MCF 10A (cell line): Measurements from ENCODE around the gene SPINK6. TPM values are rescaled to one million over a fixed set of nuclear protein-coding genes. Genes with fewer than 3 reads are reported as not detected.

ENCODE experiments used
- BruUV-seq: library from RNA; stranded (reverse); fragments of 400-500 nt; replicated peaks from 2 replicates; lab custom pipeline; 2021; lab: Mats Ljungman, UMichigan
- CTCF ChIA-PET: fragments of 300-600 bp; sonication (Branson Sonifier 250); formaldehyde crosslinking; extraction: SDS; loops from one replicate; lab custom pipeline; 2021; ENCODE audit warnings: antibody characterized with exemption, inconsistent platforms; lab: Yijun Ruan, JAX
- POLR2A ChIA-PET: fragments of 300-600, 350-650 bp; sonication (Branson Sonifier 250); formaldehyde crosslinking; extraction: SDS; loops from one replicate; lab custom pipeline; 2020; ENCODE audit warnings: antibody characterized with exemption, inconsistent platforms; lab: Yijun Ruan, JAX
- DNase-seq: peaks from one replicate; pipeline ENCODE4 v3.0.0-alpha.2; 2018; ENCODE audit not compliant: unreplicated experiment
- H3K27ac Mint-ChIP-seq: one replicate; pipeline ENCODE4 v1.8.0; 2022; ENCODE audit warnings: mild to moderate bottlenecking, low read depth, mixed read lengths; ENCODE audit not compliant: unreplicated experiment
- H3K27me3 Mint-ChIP-seq: one replicate; pipeline ENCODE4 v1.8.0; 2022; ENCODE audit warnings: mixed read lengths; ENCODE audit not compliant: insufficient read depth, unreplicated experiment
- H3K36me3 Mint-ChIP-seq: one replicate; pipeline ENCODE4 v1.8.0; 2022; ENCODE audit warnings: mild to moderate bottlenecking, moderate library complexity, mixed read lengths; ENCODE audit not compliant: insufficient read depth, unreplicated experiment
- H3K4me1 Mint-ChIP-seq: one replicate; pipeline ENCODE4 v1.8.0; 2022; ENCODE audit warnings: mixed read lengths; ENCODE audit not compliant: insufficient read depth, unreplicated experiment
- H3K4me3 Mint-ChIP-seq: one replicate; pipeline ENCODE4 v1.8.0; 2022; ENCODE audit warnings: mild to moderate bottlenecking, moderate library complexity, mixed read lengths; ENCODE audit not compliant: unreplicated experiment
- H3K9me3 Mint-ChIP-seq: one replicate; pipeline ENCODE4 v1.8.0; 2022; ENCODE audit warnings: mixed read lengths; ENCODE audit not compliant: unreplicated experiment
- intact Hi-C: fragments of 100-400 bp; cut with micrococcal nuclease; formaldehyde crosslinking; loops from 2 replicates; pipeline ENCODE4 v1.14.1; 2022
- total RNA-seq: library from RNA; stranded (reverse); gene quantifications from 2 replicates; pipeline ENCODE4 v1.2.3, GENCODE V29; 2022
- TF ChIP-seq, protein P1 (sequence below): fragments of 200-600 bp; IDR thresholded peaks from one replicate; pipeline ENCODE4 v1.8.0; 2022; ENCODE audit warnings: antibody characterized with exemption, mild to moderate bottlenecking; ENCODE audit not compliant: unreplicated experiment

SPINK6 gene
- total RNA-seq, 1 experiment from 2014 or later: 1.9 TPM

DNA sequence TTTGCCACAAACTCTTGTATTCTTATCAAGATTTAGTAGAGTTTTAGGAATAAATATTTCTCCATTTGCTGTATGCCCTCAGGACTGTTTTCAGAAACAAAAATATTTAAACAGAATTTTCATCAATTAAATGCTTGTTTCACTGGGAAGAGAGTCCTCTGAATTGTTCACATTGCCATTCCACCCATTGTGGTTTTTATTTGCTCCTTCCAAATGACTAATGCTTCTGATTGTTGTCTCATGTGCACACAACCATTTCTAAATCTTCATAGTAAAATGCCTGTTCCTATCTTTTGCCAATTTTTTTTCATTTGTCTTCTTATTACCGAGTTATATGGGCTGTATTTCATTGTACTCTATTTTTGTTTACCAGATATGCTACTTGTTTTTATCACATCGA lies 46.1 kb downstream of the SPINK6 start:
- ChIA-PET POLR2A (no interaction called here), CTCF (interaction anchor here (1.2 kb wide), 1 partner anchor 126 kb away, joined by 6 read pairs; no protein-coding TSS in a partner anchor)
- Mint-ChIP-seq H3K4me1 (peaks cover 11% of the 10 kb centered on the region), H3K4me3 (no peak overlapping the region), H3K9me3 (no peaks in the 10 kb centered on the region), H3K36me3 (peaks cover 5% of the 10 kb centered on the region), H3K27ac (no peak overlapping the region), H3K27me3 (no peaks in the 10 kb centered on the region)
- no TSS peak for BruUV-seq
- TF ChIP-seq, protein P1, sequence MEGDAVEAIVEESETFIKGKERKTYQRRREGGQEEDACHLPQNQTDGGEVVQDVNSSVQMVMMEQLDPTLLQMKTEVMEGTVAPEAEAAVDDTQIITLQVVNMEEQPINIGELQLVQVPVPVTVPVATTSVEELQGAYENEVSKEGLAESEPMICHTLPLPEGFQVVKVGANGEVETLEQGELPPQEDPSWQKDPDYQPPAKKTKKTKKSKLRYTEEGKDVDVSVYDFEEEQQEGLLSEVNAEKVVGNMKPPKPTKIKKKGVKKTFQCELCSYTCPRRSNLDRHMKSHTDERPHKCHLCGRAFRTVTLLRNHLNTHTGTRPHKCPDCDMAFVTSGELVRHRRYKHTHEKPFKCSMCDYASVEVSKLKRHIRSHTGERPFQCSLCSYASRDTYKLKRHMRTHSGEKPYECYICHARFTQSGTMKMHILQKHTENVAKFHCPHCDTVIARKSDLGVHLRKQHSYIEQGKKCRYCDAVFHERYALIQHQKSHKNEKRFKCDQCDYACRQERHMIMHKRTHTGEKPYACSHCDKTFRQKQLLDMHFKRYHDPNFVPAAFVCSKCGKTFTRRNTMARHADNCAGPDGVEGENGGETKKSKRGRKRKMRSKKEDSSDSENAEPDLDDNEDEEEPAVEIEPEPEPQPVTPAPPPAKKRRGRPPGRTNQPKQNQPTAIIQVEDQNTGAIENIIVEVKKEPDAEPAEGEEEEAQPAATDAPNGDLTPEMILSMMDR: no peak
- intact Hi-C loops: no loop called here
- DNase-seq: no peak

DNA sequence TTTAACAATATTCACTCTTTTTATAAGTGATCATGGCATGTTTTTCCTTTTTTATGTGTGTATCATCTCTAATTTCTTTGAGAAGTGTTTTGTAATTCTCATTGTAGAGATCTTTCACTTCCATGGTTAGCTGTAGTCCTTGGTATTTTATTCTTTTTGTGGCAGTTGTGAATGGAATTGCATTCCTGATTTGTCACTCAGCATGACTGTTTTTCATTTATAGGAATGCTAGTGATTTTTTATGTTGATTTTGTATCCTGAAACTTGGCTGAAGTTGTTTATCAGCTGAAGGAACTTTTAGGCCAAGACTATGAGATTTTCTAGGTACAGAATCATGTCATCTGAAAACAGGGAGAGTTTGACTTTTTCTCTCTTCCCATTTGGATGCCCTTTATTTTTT lies 52.6 kb downstream of the SPINK6 start:
- Mint-ChIP-seq H3K4me1 (no peaks in the 10 kb centered on the region), H3K27ac (no peak overlapping the region), H3K36me3 (no peaks in the 10 kb centered on the region), H3K9me3 (peaks cover 23% of the 10 kb centered on the region), H3K27me3 (no peaks in the 10 kb centered on the region), H3K4me3 (no peak overlapping the region)
- ChIA-PET CTCF (interaction anchor here (0.8 to 1.4 kb wide), 3 partner anchors 10 to 76 kb away, joined by 3 to 4 read pairs (median 4); partner anchors contain the start of gene SPINK13), POLR2A (interaction anchor here (0.8 kb wide), 1 partner anchor 12 kb away, joined by 6 read pairs; no protein-coding TSS in a partner anchor)
- no peak for DNase-seq
- intact Hi-C loops: no loop called here
- no TSS peak for BruUV-seq
- TF ChIP-seq, protein P1: no peak

DNA sequence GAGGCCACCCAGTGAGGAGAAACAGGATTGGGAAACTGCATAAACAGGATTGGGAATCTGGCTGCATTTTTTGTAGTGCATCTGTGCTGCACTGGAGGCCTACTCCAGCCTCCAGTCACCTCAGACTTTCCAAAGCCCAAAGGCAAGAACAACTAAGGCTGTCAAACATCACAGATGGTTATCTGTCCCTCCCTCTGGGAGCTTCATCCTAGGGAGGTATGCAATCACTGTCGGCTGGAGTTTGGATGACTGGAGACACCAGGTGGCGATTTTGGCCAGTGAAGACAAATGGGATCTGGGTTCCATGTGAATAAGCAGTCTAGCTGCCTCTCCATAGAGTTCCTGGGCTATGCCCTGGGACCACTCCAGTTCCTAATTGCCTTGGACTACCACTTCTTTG lies 56.4 kb downstream of the SPINK6 start:
- intact Hi-C loops: no loop called here
- no TSS peak for BruUV-seq
- Mint-ChIP-seq H3K36me3 (no peaks in the 10 kb centered on the region), H3K27me3 (no peaks in the 10 kb centered on the region), H3K27ac (no peak overlapping the region), H3K4me1 (no peaks in the 10 kb centered on the region), H3K9me3 (peaks cover 30% of the 10 kb centered on the region), H3K4me3 (no peak overlapping the region)
- ChIA-PET POLR2A (interaction anchor here (0.9 kb wide), 1 partner anchor 17 kb away, joined by 3 read pairs; no protein-coding TSS in a partner anchor), CTCF (interaction anchor here (0.7 kb wide), 1 partner anchor 24 kb away, joined by 3 read pairs; no protein-coding TSS in a partner anchor)
- TF ChIP-seq, protein P1: no peak
- DNase-seq: no peak

DNA sequence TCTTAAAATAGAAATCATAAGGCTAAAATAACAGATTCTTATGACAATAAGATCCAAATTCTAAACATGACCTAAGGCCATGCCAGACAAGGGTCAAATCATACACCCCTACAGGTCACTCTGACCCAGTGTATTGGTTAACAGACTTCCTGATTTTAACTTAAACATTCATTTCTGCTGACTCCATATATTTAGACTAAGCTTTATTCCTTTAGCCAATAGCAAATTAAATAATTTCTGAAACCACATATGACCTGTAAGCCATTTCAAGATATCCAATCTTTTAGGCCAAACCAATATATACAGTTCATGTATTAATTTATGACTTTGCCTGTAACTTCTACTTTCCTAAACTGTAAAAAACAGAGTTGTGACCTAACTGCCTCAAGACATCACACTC lies 58.4 kb downstream of the SPINK6 start:
- TF ChIP-seq, protein P1: no peak
- Mint-ChIP-seq H3K27ac (no peak overlapping the region), H3K4me1 (no peaks in the 10 kb centered on the region), H3K27me3 (no peaks in the 10 kb centered on the region), H3K9me3 (peaks cover 30% of the 10 kb centered on the region), H3K4me3 (no peak overlapping the region), H3K36me3 (no peaks in the 10 kb centered on the region)
- no TSS peak for BruUV-seq
- ChIA-PET POLR2A (interaction anchor here (0.6 kb wide), 1 partner anchor 52 kb away, joined by 3 read pairs; no protein-coding TSS in a partner anchor), CTCF (interaction anchor here (1.7 kb wide), 1 partner anchor 30 kb away, joined by 4 read pairs; no protein-coding TSS in a partner anchor)
- intact Hi-C loops: no loop called here
- no peak for DNase-seq

Other genes with a start within 250 kb of the SPINK6 start
- gene SPINK5, start 139.1 kb upstream of the SPINK6 start, total RNA-seq: 0.96 and 3.1 TPM in 2 replicates
- not detected in 2 replicates for gene SPINK14, start 34.5 kb upstream of the SPINK6 start, total RNA-seq
- gene MARCOL, start 35.5 kb downstream of the SPINK6 start, total RNA-seq: not detected in 2 replicates
- not detected in 2 replicates for gene SPINK13, start 65.8 kb downstream of the SPINK6 start, total RNA-seq
- gene SPINK7, start 109.4 kb downstream of the SPINK6 start, total RNA-seq: not detected in 2 replicates
- gene SPINK9, start 132.5 kb downstream of the SPINK6 start, total RNA-seq: not detected in 2 replicates
- 54.4 and 76.1 TPM in 2 replicates for gene FBXO38, start 180.9 kb downstream of the SPINK6 start, total RNA-seq